ENCODE results near the gene MAB21L1.

DNA sequence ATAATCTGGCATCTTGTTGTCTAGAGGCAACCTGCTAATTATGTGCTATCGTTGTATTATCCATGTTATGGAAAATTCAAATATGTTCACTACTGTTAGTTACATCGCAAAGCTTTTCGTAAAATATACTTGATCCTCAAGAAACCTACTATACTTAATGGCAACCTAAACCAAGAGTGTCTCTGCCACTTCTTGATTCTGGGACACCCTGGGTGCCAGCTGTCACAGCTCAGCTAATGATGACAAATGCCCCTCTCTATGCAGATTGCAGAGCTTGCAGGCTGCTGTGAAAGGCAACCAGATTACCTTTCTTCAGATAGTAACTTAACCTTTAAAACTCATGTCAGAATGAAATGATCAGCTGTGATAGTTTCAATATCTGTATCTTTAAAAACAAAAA is 8.9 kb upstream of the MAB21L1 start:
- no peak for TF ChIP-seq EZH2 (IDR thresholded peaks at IDR 0.05; ENCODE audit: borderline replicate concordance, insufficient read depth, low read depth, low read length, poor library complexity, severe bottlenecking)
- TF ChIP-seq CTCF (IDR thresholded peaks at IDR 0.05) = no peak
